HCT116 (cell line): ENCODE data around the gene SLC26A2. TPM values are rescaled to one million over a fixed set of nuclear protein-coding genes. Genes with fewer than 3 reads are reported as not detected.

Source experiments
- ATAC-seq: fragments of 200-7000 bp; cut with Tn5 transposase; 2 replicates; pipeline ENCODE4 v1.9.1; 2020; ENCODE audit warnings: mild to moderate bottlenecking, moderate library complexity
- BruUV-seq: library from RNA; stranded (reverse); fragments of 400-500 nt; replicated peaks from 2 replicates; lab custom pipeline; 2021; lab: Mats Ljungman, UMichigan
- CTCF ChIA-PET: fragments of 300-600 bp; sonication (Branson Sonifier 250); formaldehyde crosslinking; loops from one replicate; lab custom pipeline; 2021; ENCODE audit warnings: antibody characterized with exemption; lab: Charles Lee
- POLR2A ChIA-PET: fragments of 300-600, 350-600 bp; sonication (Branson Sonifier 250); formaldehyde crosslinking; loops from one replicate; lab custom pipeline; 2021; ENCODE audit warnings: antibody characterized with exemption; lab: Charles Lee
- RAD21 ChIA-PET, 2 experiments: fragments of 300-600 bp; sonication (Branson Sonifier 250); formaldehyde crosslinking; loops; one replicate each; lab custom pipeline; 2023; ENCODE audit warnings: low total read pairs in 2 of 2; ENCODE audit not compliant: uncharacterized antibody in 2 of 2, unreplicated experiment in 2 of 2, low non-redundant PET in 1 of 2; lab: Charles Lee
- DNase-seq: peaks from one replicate; pipeline ENCODE4 v3.0.0-alpha.2; 2010; ENCODE audit warnings: low read depth, low spot score
- H2AFZ ChIP-seq: fragments of 200-600 bp; shearing (Covaris generic), sonication (generic); 2 replicates; pipeline ENCODE4 v1.6.1; 2017; ENCODE audit warnings: low read depth, mixed run types, mixed read lengths, antibody characterized with exemption, low read length; ENCODE audit not compliant: poor library complexity, severe bottlenecking
- H3K27ac ChIP-seq: 2 replicates; pipeline ENCODE4 v1.5.1; 2012; ENCODE audit warnings: low read depth, low read length
- H3K27me3 ChIP-seq: fragments of 200-600 bp; sonication (generic); 2 replicates; pipeline ENCODE4 v1.6.1; 2016; ENCODE audit warnings: mixed run types, low read length, mixed read lengths; ENCODE audit not compliant: insufficient read depth
- H3K36me3 ChIP-seq, 2 experiments: fragments of 200-500 bp in 1 of 2; fragments of 200-600 bp in 1 of 2; sonication (Bioruptor generic) in 1 of 2; sonication (generic) in 1 of 2; 2 replicates each; pipeline versions ENCODE4 v1.5.1 to v1.6.1; 2014 to 2016; ENCODE audit warnings: low read length in 2 of 2, inconsistent platforms in 1 of 2, mixed read lengths in 1 of 2, mixed run types in 1 of 2; ENCODE audit not compliant: insufficient read depth in 2 of 2, control insufficient read depth in 1 of 2
- H3K4me1 ChIP-seq, 2 experiments: fragments of 200-600 bp in 1 of 2; sonication (generic) in 1 of 2; 2 replicates each; pipeline versions ENCODE4 v1.5.1 to v1.6.1; 2012 to 2017; ENCODE audit warnings: low read length in 2 of 2, inconsistent platforms in 1 of 2, mild to moderate bottlenecking in 1 of 2, mixed read lengths in 1 of 2, mixed run types in 1 of 2, moderate library complexity in 1 of 2; ENCODE audit not compliant: insufficient read depth in 2 of 2, control insufficient read depth in 1 of 2
- H3K4me2 ChIP-seq: fragments of 200-600 bp; sonication (generic); 2 replicates; pipeline ENCODE4 v1.6.1; 2017; ENCODE audit warnings: mixed run types, low read length, mixed read lengths
- H3K4me3 ChIP-seq, 2 experiments: fragments of 200-600 bp in 1 of 2; sonication (generic) in 1 of 2; replicated peaks in 1 of 2; 2 replicates each; pipeline ENCODE4 v1.5.1; 2011 to 2016; ENCODE audit warnings: low read length in 2 of 2, control low read depth in 1 of 2, low read depth in 1 of 2, mild to moderate bottlenecking in 1 of 2, mixed read lengths in 1 of 2, mixed run types in 1 of 2
- H3K79me2 ChIP-seq: fragments of 200-600 bp; sonication (generic); 2 replicates; pipeline ENCODE4 v1.6.1; 2017; ENCODE audit warnings: mild to moderate bottlenecking, mixed run types, low read length, moderate library complexity, mixed read lengths; ENCODE audit not compliant: insufficient read depth
- H3K9ac ChIP-seq: fragments of 200-600 bp; sonication (generic); 2 replicates; pipeline ENCODE4 v1.6.1; 2016; ENCODE audit warnings: low read length, mixed read lengths
- H3K9me2 ChIP-seq: fragments of 200-600 bp; sonication (generic), shearing (Covaris generic); 2 replicates; pipeline ENCODE4 v1.6.1; 2017; ENCODE audit warnings: mixed run types, mild to moderate bottlenecking, moderate library complexity; ENCODE audit not compliant: insufficient read depth
- H3K9me3 ChIP-seq, 2 experiments: fragments of 200-500 bp in 1 of 2; fragments of 200-600 bp in 1 of 2; sonication (Bioruptor generic) in 1 of 2; sonication (generic) in 1 of 2; 2 replicates each; pipeline ENCODE4 v1.6.1; 2014 to 2017; ENCODE audit warnings: low read length in 2 of 2, mixed read lengths in 2 of 2, inconsistent platforms in 1 of 2, low read depth in 1 of 2, mild to moderate bottlenecking in 1 of 2, mixed run types in 1 of 2, moderate library complexity in 1 of 2; ENCODE audit not compliant: control insufficient read depth in 1 of 2, insufficient read depth in 1 of 2
- H4K20me1 ChIP-seq: fragments of 200-600 bp; sonication (generic), shearing (Covaris generic); 2 replicates; pipeline ENCODE4 v1.6.1; 2017; ENCODE audit warnings: mixed run types, mild to moderate bottlenecking, moderate library complexity; ENCODE audit not compliant: insufficient read depth
- CBX3 ChIP-seq: IDR thresholded peaks from 2 replicates; pipeline ENCODE4 v1.6.1; 2012; ENCODE audit warnings: low read depth
- JUND ChIP-seq: IDR thresholded peaks from 2 replicates; pipeline ENCODE4 v1.6.1; 2012
- REST ChIP-seq: IDR thresholded peaks from 2 replicates; pipeline ENCODE4 v1.6.1; 2012; ENCODE audit warnings: low read depth
- YY1 ChIP-seq: IDR thresholded peaks from 2 replicates; pipeline ENCODE4 v1.6.1; 2011; ENCODE audit warnings: low read length, low read depth, moderate library complexity, mild to moderate bottlenecking; ENCODE audit not compliant: insufficient replicate concordance; ENCODE audit errors: extremely low read depth
- ZFX ChIP-seq: fragments of 450-650 bp; IDR thresholded peaks from 2 replicates; pipeline ENCODE4 v1.6.1; 2017
- intact Hi-C: fragments of 100-400 bp; cut with micrococcal nuclease; formaldehyde crosslinking; loops from 2 replicates; pipeline ENCODE4 v1.10.0; 2022
- total RNA-seq: library from RNA; stranded (reverse); gene quantifications from one replicate; pipeline ENCODE4 v1.2.1, GENCODE V29; 2021; ENCODE audit not compliant: unreplicated experiment

The SLC26A2 gene
- total RNA-seq, 1 experiment from 2014 or later, result 7.8 TPM

DNA sequence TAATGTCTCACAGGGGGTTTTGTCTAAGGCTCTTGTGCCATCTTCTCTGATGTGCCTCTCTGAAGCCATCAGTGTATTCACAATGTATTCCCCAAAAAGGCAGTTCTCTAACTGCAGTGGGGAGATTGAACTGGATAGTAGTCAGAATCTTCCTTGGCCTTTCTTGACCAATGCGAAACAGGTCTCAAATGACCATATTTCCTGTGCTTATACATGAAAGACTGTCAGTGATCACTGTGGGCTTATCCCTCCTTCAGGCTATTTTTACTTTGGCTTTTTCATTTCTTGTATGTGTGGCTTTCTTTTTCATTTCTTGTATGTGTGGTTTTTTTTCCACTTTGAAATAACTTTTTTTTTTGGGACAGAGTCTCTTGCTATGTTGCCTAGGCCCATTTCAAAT lies 59.7 kb downstream of the SLC26A2 start:
- no peaks in the 10 kb centered on the region for H4K20me1 ChIP-seq
- no peak for DNase-seq
- peak overlapping the region; percentile 93 for H3K27ac ChIP-seq
- peaks cover 82% of the 10 kb centered on the region for H3K79me2 ChIP-seq
- peaks cover 0 to 11% of the 10 kb centered on the region in 2 experiments; a peak in 1 of 4 replicates for H3K9me3 ChIP-seq
- no TSS peak for BruUV-seq
- H3K4me3 ChIP-seq, result no peak overlapping the region
- H3K4me2 ChIP-seq, result peak overlapping the region; percentile 76
- RAD21 ChIA-PET, result no interaction called here
- no peaks in the 10 kb centered on the region for H3K9me2 ChIP-seq
- intact Hi-C loops, result no loop called here
- no peaks in the 10 kb centered on the region for H3K27me3 ChIP-seq
- no peak for ATAC-seq
- H3K9ac ChIP-seq, result 0 out of 2 replicates have a peak overlapping the region, but pooled peaks have one; percentile 0
- TF ChIP-seq JUND (no peak), REST (no peak), ZFX (no peak), YY1 (no peak), CBX3 (no peak)
- TF ChIP-seq, all 23 proteins: peak for 0
- no peak overlapping the region for H2AFZ ChIP-seq
- peaks cover 41 to 83% of the 10 kb centered on the region in 2 experiments for H3K4me1 ChIP-seq
- ChIA-PET POLR2A (interaction anchor here (2.5 kb wide), 1 partner anchor 15 kb away, joined by 7 read pairs; no protein-coding TSS in a partner anchor), CTCF (interaction anchor here (0.7 to 1.8 kb wide), 2 partner anchors 186 to 194 kb away, joined by 4 read pairs; no protein-coding TSS in a partner anchor)
- peaks cover 33 to 73% of the 10 kb centered on the region in 2 experiments for H3K36me3 ChIP-seq
